A549 (cell line): ENCODE data around the gene ELL. TPM values are rescaled to one million over a fixed set of nuclear protein-coding genes. Genes with fewer than 3 reads are reported as not detected.
"Not testable (repeated sequence)": the region's sequence is repeated elsewhere in the genome, so short reads cannot be mapped to it uniquely, and the experiment has no call there.

Experiments used
- ATAC-seq, 2 experiments: fragments of 200-7000 bp in 1 of 2; fragments of >200 bp in 1 of 2; cut with Nextera tagmentation in 1 of 2; cut with Tn5 transposase in 1 of 2; 3 replicates each; pipeline versions ENCODE4 v1.8.0 to v1.9.1; 2018 to 2020; ENCODE audit warnings: mild to moderate bottlenecking in 1 of 2, moderate library complexity in 1 of 2
- CTCF ChIA-PET: fragments of 300-600 bp; sonication (Branson Sonifier 250); formaldehyde crosslinking; extraction: SDS; loops from one replicate; lab custom pipeline; 2021; ENCODE audit warnings: antibody characterized with exemption, inconsistent platforms; lab: Yijun Ruan, JAX
- POLR2A ChIA-PET: fragments of 350-600 bp; formaldehyde crosslinking; extraction: SDS; loops from one replicate; lab custom pipeline; 2021; ENCODE audit warnings: antibody characterized with exemption, inconsistent platforms; lab: Yijun Ruan, JAX
- DNase-seq, 2 experiments: peaks; one replicate each; pipeline versions ENCODE4 v3.0.0 to v3.0.0-alpha.2; 2011 to 2016; ENCODE audit warnings: low read depth in 1 of 2, low spot score in 1 of 2
- FAIRE-seq: peaks from 2 replicates; lab custom pipeline; 2011; peaks lifted over from hg19 to GRCh38; lab: Jason Lieb, UNC
- H3K27ac ChIP-seq, 2 experiments: fragments of >200 bp; sonication (Bioruptor Twin); formaldehyde crosslinking; 3 replicates each; pipeline ENCODE4 v1.5.1; 2016 to 2017
- H3K4me1 ChIP-seq: fragments of >200 bp; sonication (Bioruptor Twin); formaldehyde crosslinking; 3 replicates; pipeline ENCODE4 v1.6.1; 2016
- H3K4me2 ChIP-seq: fragments of >200 bp; sonication (Bioruptor Twin); formaldehyde crosslinking; 3 replicates; pipeline ENCODE4 v1.6.1; 2016
- H3K4me3 ChIP-seq: fragments of >200 bp; sonication (Bioruptor Twin); formaldehyde crosslinking; 3 replicates; pipeline ENCODE4 v1.5.1; 2016
- H3K9me3 ChIP-seq: fragments of >200 bp; sonication (Bioruptor Twin); formaldehyde crosslinking; 3 replicates; pipeline ENCODE4 v1.6.1; 2016
- BHLHE40 ChIP-seq: IDR thresholded peaks from 2 replicates; pipeline ENCODE4 v1.6.1; 2012; ENCODE audit warnings: low read depth, low read length, inconsistent platforms
- CBX2 ChIP-seq: fragments of 200-600 bp; sonication (generic); IDR thresholded peaks from 2 replicates; pipeline ENCODE4 v1.6.1; 2016; ENCODE audit warnings: low read depth, mild to moderate bottlenecking, borderline replicate concordance
- CHD2 ChIP-seq: fragments of 150-350 bp; IDR thresholded peaks from 2 replicates; pipeline ENCODE4 v1.6.1; 2014; ENCODE audit warnings: low read length; ENCODE audit not compliant: partially characterized antibody
- CHD4 ChIP-seq: fragments of 200-600 bp; sonication (generic); IDR thresholded peaks from 2 replicates; pipeline ENCODE4 v1.6.1; 2016; ENCODE audit warnings: antibody characterized with exemption, mild to moderate bottlenecking, borderline replicate concordance
- E2F6 ChIP-seq: IDR thresholded peaks from 2 replicates; pipeline ENCODE4 v1.6.1; 2012; ENCODE audit warnings: low read depth, borderline replicate concordance
- HES2 ChIP-seq: fragments of >200 bp; sonication (Bioruptor Twin); formaldehyde crosslinking; IDR thresholded peaks from 2 replicates; pipeline ENCODE4 v1.6.1; 2016
- HEYL ChIP-seq: fragments of 250-450 bp; sonication (Bioruptor Pico); IDR thresholded peaks from 2 replicates; pipeline ENCODE4 v1.8.0; 2021; ENCODE audit warnings: mild to moderate bottlenecking, moderate library complexity
- HOXB13 ChIP-seq: fragments of 250-450 bp; sonication (Bioruptor Pico); IDR thresholded peaks from 2 replicates; pipeline ENCODE4 v1.5.0; 2020; ENCODE audit warnings: low read depth, mild to moderate bottlenecking, moderate library complexity
- MAFK ChIP-seq: fragments of 450-650 bp; IDR thresholded peaks from 2 replicates; pipeline ENCODE4 v1.6.1; 2014; ENCODE audit not compliant: partially characterized antibody
- MYC ChIP-seq: IDR thresholded peaks from 2 replicates; pipeline ENCODE4 v1.6.1; 2012; ENCODE audit warnings: mild to moderate bottlenecking, inconsistent platforms, low read length, improper control_type of control experiment, borderline replicate concordance
- NFE2L2 ChIP-seq: fragments of 150-350 bp; conservative IDR thresholded peaks from 2 replicates; pipeline ENCODE4 v1.6.1; 2014; ENCODE audit warnings: low read length
- NR3C1 ChIP-seq: fragments of >200 bp; sonication (Bioruptor Twin); formaldehyde crosslinking; IDR thresholded peaks from 3 replicates; pipeline ENCODE4 v1.6.1; 2017
- RAD21 ChIP-seq, 2 experiments: fragments of >200 bp in 1 of 2; sonication (Bioruptor Twin) in 1 of 2; formaldehyde crosslinking in 1 of 2; IDR thresholded peaks in 1 of 2; conservative IDR thresholded peaks in 1 of 2; 2 replicates in 1 of 2; 3 replicates in 1 of 2; pipeline ENCODE4 v1.6.1; 2012 to 2018; ENCODE audit warnings: inconsistent platforms in 1 of 2
- RFX5 ChIP-seq: fragments of 450-650 bp; IDR thresholded peaks from 2 replicates; pipeline ENCODE4 v1.7.1; 2014; ENCODE audit warnings: antibody characterized with exemption, mild to moderate bottlenecking, moderate library complexity
- WGBS: methylation state at CpG from one replicate; pipeline ENCODE4 v1.1.6; 2017; ENCODE audit errors: missing lambda C conversion rate; 5-methylcytosine and 5-hydroxymethylcytosine counted together
- polyA plus RNA-seq, 4 experiments: library from polyadenylated mRNA; depleted of rRNA in 3 of 4; stranded (reverse); fragments of >200 nt; fragmentation: RNase III in 1 of 4; extraction: RNeasy Plus Mini Kit Qiagen cat#74134 plus additional on column Dnase treatment in 1 of 4; gene quantifications; 2 replicates in 3 of 4; 3 replicates in 1 of 4; pipeline ENCODE4 v1.2.3, GENCODE V29; 2011 to 2017
- TF ChIP-seq, protein P1 (sequence below): fragments of >200 bp; sonication (Bioruptor Twin); formaldehyde crosslinking; IDR thresholded peaks from 3 replicates; pipeline ENCODE4 v1.5.1; 2016

Gene ELL
- polyA plus RNA-seq, 2 of the 4 experiments (the other 2 are of a cell fraction) = 1.6 to 3.6 TPM

GRCh38 chr19:18408053-18408476, 113.8 kb downstream of the ELL start:
- no peaks in the 10 kb centered on the region for H3K9me3 ChIP-seq
- CTCF ChIA-PET = interaction anchor here (2.3 kb wide), 1 partner anchor 19 kb away, joined by 16 read pairs; no protein-coding TSS in a partner anchor
- peaks cover 11% of the 10 kb centered on the region; the same call in 2 of the 3 replicates for H3K4me1 ChIP-seq
- H3K4me3 ChIP-seq = no peak overlapping the region
- TF ChIP-seq, protein P1, sequence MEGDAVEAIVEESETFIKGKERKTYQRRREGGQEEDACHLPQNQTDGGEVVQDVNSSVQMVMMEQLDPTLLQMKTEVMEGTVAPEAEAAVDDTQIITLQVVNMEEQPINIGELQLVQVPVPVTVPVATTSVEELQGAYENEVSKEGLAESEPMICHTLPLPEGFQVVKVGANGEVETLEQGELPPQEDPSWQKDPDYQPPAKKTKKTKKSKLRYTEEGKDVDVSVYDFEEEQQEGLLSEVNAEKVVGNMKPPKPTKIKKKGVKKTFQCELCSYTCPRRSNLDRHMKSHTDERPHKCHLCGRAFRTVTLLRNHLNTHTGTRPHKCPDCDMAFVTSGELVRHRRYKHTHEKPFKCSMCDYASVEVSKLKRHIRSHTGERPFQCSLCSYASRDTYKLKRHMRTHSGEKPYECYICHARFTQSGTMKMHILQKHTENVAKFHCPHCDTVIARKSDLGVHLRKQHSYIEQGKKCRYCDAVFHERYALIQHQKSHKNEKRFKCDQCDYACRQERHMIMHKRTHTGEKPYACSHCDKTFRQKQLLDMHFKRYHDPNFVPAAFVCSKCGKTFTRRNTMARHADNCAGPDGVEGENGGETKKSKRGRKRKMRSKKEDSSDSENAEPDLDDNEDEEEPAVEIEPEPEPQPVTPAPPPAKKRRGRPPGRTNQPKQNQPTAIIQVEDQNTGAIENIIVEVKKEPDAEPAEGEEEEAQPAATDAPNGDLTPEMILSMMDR = 0 out of 3 replicates have a peak, but pooled peaks have one; percentile 18
- TF ChIP-seq NR3C1 (no peak), RAD21 (conservative IDR thresholded peaks at IDR 0.05 in 1 of 2, IDR thresholded peaks at IDR 0.05 in 1 of 2) (peak; percentile 18 to 46; a peak in 2 of 5 replicates), RFX5 (no peak)
- TF ChIP-seq, all 56 proteins: peak for 2
- Histone ChIP-seq H3K4me2 (no peak overlapping the region), H3K27ac (peak overlapping the region in 1 of 2 experiments; percentile 87; a peak in 3 of 6 replicates)
- POLR2A ChIA-PET = no interaction called here
- DNase-seq (no peak), ATAC-seq (peak in 1 of 2 experiments; percentile 33; a peak in 1 of 6 replicates), FAIRE-seq (no peak)
- WGBS = 76% methylated on average over 10 of the region's 10 CpGs

GRCh38 chr19:18406749-18407148, 115.1 kb downstream of the ELL start:
- 91% methylated on average over 9 of the region's 9 CpGs for WGBS
- POLR2A ChIA-PET = no interaction called here
- Histone ChIP-seq H3K4me3 (no peak overlapping the region), H3K4me1 (peaks cover 25% of the 10 kb centered on the region), H3K4me2 (no peak overlapping the region), H3K9me3 (no peaks in the 10 kb centered on the region), H3K27ac (no peak overlapping the region; a peak in 1 of 6 replicates)
- TF ChIP-seq CHD4 (no peak), HES2 (no peak), NFE2L2 (no peak)
- FAIRE-seq = no peak
- CTCF ChIA-PET = interaction anchor here (1.0 to 2.3 kb wide), 2 partner anchors 18 to 57 kb away, joined by 4 to 16 read pairs; no protein-coding TSS in a partner anchor
- no peak for ATAC-seq
- no peak for DNase-seq

- ATAC-seq, H3K4me2 ChIP-seq, H3K27ac ChIP-seq, H3K9me3 ChIP-seq, DNase-seq, FAIRE-seq, H3K4me3 ChIP-seq: not testable (repeated sequence)
- WGBS = 89% methylated on average over 11 of the region's 11 CpGs
- H3K4me1 ChIP-seq = peaks cover 32% of the 10 kb centered on the region
- ChIA-PET POLR2A (interaction anchor here (0.7 kb wide), 1 partner anchor 126 kb away, joined by 4 read pairs; no protein-coding TSS in a partner anchor), CTCF (interaction anchor here (0.7 to 2.3 kb wide), 4 partner anchors 17 to 86 kb away, joined by 3 to 16 read pairs (median 4); no protein-coding TSS in a partner anchor)
Observed at GRCh38 chr19:18405754-18406153, 116.1 kb downstream of the ELL start.

- CTCF ChIA-PET = interaction anchor here (0.9 to 7.5 kb wide), 5 partner anchors 10 to 123 kb away, joined by 3 to 85 read pairs (median 6); no protein-coding TSS in a partner anchor
- peak overlapping the region; percentile 83 to 91 for H3K27ac ChIP-seq
- H3K4me3 ChIP-seq, ATAC-seq, FAIRE-seq, H3K9me3 ChIP-seq, DNase-seq, POLR2A ChIA-PET: not testable (repeated sequence)
- peaks cover 39% of the 10 kb centered on the region for H3K4me1 ChIP-seq
- H3K4me2 ChIP-seq = peak overlapping the region; percentile 71
- WGBS = 59% methylated on average over 18 of the region's 18 CpGs
Observed at GRCh38 chr19:18402455-18403248, 119.2 kb downstream of the ELL start.

- WGBS = 24% methylated on average over 7 of the region's 7 CpGs
- CTCF ChIA-PET = interaction anchor here (0.6 to 7.5 kb wide), 11 partner anchors 11 to 153 kb away, joined by 3 to 85 read pairs (median 4); partner anchors contain the start of gene SSBP4
- TF ChIP-seq MAFK (no peak), MYC (no peak), E2F6 (no peak), HEYL (CRISPR knock-in tag) (no peak), CHD2 (no peak), HES2 (no peak), CBX2 (no peak), BHLHE40 (no peak), HOXB13 (CRISPR knock-in tag) (no peak)
- TF ChIP-seq, protein P1 = peak; percentile 45
Observed at GRCh38 chr19:18401580-18402112, 120.2 kb downstream of the ELL start.

More at GRCh38 chr19:18401580-18402112, 120.2 kb downstream of the ELL start:
- ATAC-seq (peak; percentile 91 to 94), FAIRE-seq (no peak), DNase-seq (peak in 1 of 2 experiments; percentile 85)
- POLR2A ChIA-PET = interaction anchor here (0.9 to 2.7 kb wide), 4 partner anchors 11 to 16 kb away, joined by 3 to 10 read pairs (median 6); partner anchors contain the start of gene GDF15
- peak overlapping the region; percentile 71 for H3K4me2 ChIP-seq
- H3K27ac ChIP-seq = peak overlapping the region; percentile 83 to 91
- H3K9me3 ChIP-seq = no peaks in the 10 kb centered on the region
- H3K4me1 ChIP-seq = peaks cover 39% of the 10 kb centered on the region
- H3K4me3 ChIP-seq = no peak overlapping the region
